HUDEP-2 (cell line): ENCODE measurements around the gene CXCL16.
"Not testable (repeated sequence)": the region's sequence is repeated elsewhere in the genome, so short reads cannot be mapped to it uniquely, and the experiment has no call there.

Experiments used
- DNase-seq, 76 experiments: peaks; one replicate each; lab custom pipeline; 2025; ENCODE audit not compliant: unreplicated experiment in 76 of 76; lab: John Stamatoyannopoulos, UW

CXCL16 gene

GRCh38 chr17:4703330-4703691 lies 36.4 kb downstream of the CXCL16 start:
- DNase-seq = no peak

DNA sequence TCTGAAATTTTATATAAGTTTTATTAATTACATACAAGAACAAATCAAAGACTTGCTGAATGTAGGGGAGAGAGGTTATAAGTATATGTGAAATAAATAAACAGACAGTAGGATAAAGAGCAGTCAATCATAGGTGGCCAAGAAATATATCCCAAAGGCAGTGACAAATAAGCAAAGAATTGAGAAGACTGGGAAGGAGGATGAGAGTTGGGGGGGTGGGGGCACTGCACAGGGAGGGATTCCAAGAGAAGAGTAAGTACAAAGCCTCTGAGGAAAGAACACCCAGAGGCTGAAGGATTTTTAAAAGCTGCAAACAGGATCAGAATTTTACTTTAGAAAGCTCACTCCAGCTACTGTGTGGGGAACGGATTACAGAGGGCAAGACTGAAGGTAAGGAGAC lies 38.6 kb downstream of the CXCL16 start:
- DNase-seq = no peak

DNA sequence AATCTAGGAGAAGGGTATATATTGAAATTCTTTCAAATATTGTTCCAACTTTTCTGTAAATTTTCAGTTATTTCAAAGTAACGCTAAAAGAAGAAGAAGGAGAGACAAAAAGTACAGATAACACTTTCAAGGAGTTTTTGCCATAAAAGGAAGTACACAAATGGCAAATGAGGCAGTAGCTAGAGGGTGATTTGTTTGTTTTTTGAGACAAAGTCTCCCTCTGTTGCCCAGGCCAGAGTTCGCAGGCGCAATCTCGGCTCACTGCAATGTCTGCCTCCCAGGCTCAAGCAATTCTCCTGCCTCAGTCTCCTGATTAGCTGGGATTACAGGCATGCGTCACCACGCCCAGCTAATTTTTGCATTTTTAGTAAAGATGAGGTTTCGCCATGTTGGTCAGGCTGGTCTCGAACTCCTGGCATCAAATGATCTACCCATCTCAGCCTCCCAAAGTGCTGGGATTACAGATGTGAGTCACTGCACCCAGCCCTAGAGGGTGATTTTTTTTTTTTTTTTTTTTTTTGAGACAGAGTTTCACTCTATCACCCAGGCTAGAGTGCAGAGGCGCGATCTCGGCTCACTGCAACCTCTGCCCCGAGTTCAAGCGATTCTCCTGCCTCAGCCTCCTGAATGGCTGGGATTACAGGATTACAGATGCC lies 40.2 kb downstream of the CXCL16 start:
- DNase-seq = not testable (repeated sequence)

DNA sequence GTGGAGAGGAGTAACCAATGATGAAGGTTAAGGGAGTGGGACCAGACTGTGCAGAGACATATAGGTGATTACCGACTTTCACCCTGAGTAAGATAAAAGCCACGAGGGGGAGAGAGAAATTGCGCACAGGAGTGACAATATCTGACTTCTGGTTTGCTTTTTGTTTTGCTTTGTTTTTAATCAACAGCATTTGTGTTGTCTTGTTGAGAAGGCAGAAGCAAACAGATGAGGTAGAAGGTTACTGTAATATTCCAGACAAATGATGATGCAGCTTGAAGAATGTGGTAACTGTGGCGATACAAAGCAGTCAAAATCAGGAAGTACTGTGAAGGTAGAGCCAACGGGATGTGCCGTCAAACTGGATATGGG lies 43.3 kb downstream of the CXCL16 start:
- no peak for DNase-seq

GRCh38 chr17:4693416-4693815 lies 46.3 kb downstream of the CXCL16 start:
- DNase-seq = no peak

- DNase-seq = no peak
Measured at GRCh38 chr17:4691686-4692085, 48.0 kb downstream of the CXCL16 start.

GRCh38 chr17:4690745-4691144 lies 49.0 kb downstream of the CXCL16 start:
- DNase-seq = no peak

DNA sequence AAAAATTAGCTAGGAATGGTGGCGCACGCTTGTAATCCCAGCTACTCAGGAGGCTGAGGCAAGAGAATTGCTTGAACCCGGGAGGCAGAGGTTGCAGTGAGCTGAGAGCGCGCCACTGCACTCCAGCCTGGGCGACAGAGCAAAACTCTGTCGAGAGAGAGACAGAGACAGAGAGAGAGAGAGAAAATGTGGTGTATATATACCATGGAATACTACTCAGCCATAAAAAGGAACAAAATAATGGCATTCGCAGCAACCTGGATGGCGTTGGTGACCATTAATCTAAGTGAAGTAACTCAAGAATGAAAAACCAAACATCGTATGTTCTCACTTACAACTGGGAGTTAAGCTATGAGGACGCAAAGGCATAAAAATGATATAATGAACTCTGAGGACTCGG lies 49.9 kb downstream of the CXCL16 start:
- not testable (repeated sequence) for DNase-seq

GRCh38 chr17:4683739-4684138 lies 56.0 kb downstream of the CXCL16 start:
- DNase-seq = not testable (repeated sequence)
